DMS 273 (cell line): ENCODE results near the gene TRIB2.
A peak's percentile ranks its signal among the peaks of the same experiment; 100 is the strongest.
"Not testable (repeated sequence)": the region's sequence is repeated elsewhere in the genome, so short reads cannot be mapped to it uniquely, and the experiment has no call there.

Experiments
- DNase-seq: peaks from one replicate; lab custom pipeline; 2025; ENCODE audit not compliant: unreplicated experiment; lab: John Stamatoyannopoulos, UW

TRIB2 gene

DNA sequence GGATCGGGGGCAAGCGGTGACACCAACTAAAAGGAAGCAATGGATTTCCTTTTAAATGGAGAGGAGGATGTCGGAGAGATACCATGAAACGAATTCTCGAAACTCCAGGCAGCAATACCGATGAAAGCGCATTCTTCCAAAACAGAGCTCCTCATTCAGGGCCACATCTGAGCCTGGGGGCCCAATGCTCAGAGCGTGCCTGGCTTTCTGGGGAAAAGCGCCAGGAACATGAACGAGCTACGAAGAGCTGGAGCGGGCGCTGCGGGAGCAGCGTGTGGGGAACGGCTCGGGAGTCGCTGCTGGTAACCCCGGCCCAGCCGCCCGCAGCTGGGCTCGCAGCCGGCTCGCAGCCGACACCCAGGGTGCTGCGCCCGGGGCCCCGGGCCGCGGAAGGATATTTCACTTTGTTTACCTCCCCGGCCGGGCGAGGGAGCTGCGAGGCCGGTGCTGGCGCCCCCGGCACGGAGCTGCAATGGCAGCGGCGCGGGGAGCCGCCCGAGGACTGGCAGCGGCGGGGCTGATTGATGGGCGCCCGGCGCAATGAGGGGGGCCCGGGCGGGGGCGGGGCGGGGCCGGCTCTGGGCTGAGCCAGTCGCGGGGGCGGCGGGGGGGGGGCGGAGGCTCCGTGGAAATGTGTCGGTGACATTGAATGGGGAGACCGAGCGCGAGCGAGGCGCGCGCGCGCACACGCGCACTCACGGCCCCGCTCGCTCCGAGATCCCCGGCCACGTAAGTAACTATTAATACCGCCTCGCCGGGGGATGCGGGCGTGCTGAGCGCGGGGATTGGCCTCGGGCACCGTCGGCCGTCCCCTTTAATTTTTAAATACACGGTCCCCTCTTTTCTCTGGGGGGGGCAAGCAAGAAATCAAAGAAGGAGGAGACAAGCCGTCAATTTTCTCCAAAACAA lies at the start of gene TRIB2:
Gene TRIB2 (plus strand): TSS at position 655 of the 909 bp plus-strand sequence. CDS start 1,372 bp downstream, outside the sequence.
- DNase-seq: peak; percentile 94

- no peak for DNase-seq
Measured at GRCh38 chr2:12669036-12669435, 47.7 kb upstream of the TRIB2 start.

DNA sequence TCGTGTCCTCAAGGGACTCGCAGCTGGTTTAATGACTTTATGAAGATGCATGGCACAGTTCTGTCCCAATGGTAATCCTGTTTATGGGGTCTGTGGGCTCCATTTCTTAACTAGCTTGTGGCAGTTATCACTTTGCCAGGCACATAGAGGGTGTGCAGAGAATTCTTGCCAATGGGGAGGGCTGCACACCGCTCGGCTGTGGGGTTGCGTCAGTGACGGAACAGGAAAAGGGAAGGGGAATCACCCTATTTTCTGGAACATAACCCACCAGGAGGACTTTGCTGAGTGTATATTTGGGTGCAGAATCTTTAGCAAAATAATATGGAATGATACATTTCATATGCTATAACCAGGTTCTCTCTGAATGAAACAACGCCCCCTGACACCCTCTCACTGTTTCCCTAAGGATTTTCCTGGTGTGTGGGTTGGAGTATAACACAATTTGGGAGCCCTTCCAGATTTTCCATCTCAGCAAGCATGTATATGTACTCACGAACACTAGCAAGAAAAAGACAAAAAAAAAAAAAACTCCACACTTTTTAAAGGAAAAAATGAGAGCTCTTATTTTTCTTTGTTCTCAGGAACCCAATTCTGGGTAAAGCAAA lies 43.9 kb upstream of the TRIB2 start:
- DNase-seq: no peak

DNA sequence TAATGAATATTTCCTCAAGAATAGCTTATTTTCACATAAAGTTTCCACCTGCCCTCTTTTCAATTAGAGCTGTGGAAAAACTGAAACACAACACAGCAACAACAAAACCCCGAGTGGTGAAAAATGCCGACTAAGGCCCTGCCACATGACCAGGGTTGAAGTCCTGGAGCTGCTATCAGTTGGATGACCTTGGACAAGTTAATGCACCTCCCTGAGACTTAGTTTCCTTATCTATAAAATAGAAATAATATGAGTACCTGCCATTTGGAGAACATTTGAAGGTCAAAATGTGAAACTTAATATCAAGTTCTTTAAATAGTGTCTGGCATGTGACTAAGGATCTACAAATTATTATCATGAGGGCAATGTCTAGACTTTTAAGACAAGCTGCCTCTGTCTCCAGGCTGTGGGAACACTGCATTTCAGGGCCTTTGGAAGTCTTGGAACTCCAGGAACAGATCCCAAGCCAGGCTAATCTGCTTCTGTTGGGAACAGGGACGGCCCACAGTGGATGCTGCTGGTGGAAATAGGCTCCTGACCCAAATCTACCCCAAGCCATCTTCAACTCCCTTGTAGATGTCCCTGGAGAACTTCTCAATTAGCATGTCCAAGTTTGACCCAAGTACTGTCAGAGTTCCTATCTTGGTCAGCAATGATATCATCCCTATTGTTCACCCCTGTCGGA lies 42.0 kb upstream of the TRIB2 start:
- no peak for DNase-seq

DNA sequence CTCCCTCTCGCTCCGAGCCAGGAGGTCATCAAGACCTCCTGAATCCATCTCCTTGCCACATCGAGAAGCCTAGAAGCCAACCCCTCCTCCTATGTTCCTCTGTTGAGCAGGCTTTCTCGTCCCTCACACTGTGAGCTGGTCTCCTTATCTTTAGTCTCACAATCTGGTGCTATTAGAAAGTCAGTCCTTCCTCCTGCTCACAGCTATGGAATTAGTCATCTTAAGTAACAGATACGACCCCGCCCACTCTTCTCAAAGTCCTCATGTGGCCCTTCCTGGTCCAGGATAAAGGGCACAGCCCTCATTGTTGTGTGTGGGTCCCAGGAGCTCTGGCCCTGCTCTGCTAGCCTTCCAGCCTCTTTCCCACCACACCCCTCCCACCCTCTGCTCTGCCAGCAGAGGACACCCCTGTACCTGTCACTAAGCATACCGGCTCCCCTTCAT lies 41.4 kb upstream of the TRIB2 start:
- no peak for DNase-seq

- DNase-seq: no peak
Measured at GRCh38 chr2:12675801-12676200, 40.9 kb upstream of the TRIB2 start.

DNA sequence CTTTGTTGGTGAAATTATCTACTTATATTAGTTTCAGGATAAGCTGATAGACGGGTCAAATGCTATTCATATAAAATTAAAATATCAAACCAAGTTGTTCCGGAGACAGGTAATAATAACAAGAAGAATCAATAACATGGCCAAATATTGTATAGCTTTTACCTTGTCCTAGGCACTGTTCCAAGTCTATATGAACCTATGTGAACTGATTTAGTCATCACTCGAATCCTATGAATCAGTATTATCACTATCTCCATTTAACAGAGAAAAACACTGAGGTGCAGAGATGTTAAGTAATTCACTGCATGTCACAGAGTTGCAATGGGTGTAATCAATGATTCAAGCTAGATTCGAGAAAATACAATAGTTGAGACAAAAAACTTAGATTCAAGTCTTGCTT lies 40.0 kb upstream of the TRIB2 start:
- no peak for DNase-seq

DNA sequence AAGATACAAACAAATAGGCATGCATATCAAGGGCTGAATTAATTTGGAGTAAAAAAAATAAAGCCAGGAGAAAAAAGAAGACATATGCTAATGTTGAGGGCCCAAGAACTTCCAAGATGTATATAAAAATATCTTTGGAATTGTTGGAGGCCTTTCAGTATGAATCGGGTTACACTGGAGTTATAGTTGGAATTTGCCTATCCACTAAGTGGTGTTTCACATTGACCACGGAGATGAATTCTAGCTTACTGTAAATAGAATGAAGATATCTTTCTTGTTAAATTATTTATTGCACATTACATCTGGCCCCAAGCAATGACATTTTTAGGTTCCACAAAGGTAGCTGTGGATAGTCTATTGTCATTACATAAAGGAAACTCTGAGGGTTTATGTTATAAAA lies 38.5 kb upstream of the TRIB2 start:
- DNase-seq: no peak

- no peak for DNase-seq
Measured at GRCh38 chr2:12679550-12680072, 37.1 kb upstream of the TRIB2 start.

DNA sequence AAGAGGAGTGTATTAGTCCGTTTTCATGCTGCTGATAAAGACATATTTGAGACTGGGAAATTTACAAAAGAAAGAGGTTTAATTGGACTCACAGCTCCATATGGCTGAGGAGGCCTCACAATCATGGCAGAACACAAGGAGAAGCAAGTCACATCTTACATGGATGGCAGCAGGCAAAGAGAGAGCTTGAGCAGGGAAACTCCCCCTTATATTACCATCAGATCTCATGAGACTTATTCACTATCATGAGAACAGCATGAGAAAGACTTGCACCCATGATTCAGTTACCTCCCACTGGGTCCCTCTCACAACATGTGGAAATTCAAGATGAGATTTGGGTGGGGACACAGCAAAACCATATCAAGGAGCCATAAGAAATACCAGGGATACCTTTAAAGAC lies 36.6 kb upstream of the TRIB2 start:
- DNase-seq: not testable (repeated sequence)

GRCh38 chr2:12682017-12682416 lies 34.7 kb upstream of the TRIB2 start:
- no peak for DNase-seq

- no peak for DNase-seq
Measured at GRCh38 chr2:12683457-12684100, 33.2 kb upstream of the TRIB2 start.

DNA sequence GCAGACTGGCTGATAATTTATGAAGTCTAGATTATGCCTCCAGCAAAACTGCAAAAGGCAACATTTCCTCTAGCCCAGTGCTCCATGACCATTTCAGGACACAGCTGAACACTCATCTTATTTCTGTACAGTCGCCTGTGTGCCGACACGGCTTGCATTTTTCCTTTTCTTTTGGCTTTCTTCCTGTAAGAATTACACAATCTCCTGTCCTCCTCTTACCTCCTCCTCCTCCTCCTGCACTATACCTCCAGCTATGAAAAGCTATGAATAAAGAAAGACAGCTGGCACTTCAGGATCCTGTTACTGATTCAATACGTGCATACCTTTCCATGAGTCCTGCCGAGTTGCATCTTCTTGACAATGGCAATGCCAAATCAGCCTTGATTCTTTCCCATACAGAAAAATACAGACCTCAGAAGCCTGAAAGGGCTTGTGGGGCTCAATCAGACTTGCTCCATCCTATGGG lies 32.2 kb upstream of the TRIB2 start:
- peak; percentile 7 for DNase-seq

DNA sequence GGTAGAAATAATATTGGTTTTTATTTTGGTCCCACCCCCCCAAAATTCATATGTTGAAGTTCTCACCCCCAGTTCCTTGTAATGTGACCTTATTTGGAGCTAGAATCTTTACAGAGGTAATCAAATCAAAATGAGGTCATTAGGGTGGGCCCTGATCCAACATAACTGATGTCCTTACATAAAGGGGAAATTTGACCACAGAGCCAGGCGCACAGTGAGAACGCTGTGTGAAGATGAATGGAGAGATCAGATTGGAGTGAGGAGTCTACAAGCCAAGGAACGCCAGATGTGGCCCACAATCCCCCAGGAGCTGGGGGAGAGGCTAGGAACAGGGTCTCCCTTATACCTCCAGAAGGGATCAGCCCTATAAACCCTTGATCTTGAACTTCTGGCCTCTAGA lies 31.6 kb upstream of the TRIB2 start:
- DNase-seq: peak; percentile 22

DNA sequence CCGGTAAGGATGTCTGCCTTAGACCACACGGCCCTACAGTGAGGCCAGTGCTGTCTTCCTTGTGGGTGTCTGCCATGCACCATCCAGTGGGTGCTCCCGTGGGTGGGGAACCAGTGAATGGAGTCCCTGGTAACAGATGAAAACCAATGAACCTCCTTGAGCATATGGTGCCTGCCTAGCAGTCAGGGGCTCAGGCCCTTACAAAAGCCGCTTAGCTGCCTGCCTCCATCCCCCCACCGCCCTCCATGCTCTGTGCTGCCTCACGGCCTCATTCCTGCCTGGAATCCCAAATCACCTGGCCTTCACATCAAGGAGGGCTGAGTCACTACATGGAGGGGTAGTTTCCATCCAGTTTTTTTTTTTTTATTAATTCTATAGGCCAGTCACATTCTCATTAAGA lies 30.8 kb upstream of the TRIB2 start:
- no peak for DNase-seq

DNA sequence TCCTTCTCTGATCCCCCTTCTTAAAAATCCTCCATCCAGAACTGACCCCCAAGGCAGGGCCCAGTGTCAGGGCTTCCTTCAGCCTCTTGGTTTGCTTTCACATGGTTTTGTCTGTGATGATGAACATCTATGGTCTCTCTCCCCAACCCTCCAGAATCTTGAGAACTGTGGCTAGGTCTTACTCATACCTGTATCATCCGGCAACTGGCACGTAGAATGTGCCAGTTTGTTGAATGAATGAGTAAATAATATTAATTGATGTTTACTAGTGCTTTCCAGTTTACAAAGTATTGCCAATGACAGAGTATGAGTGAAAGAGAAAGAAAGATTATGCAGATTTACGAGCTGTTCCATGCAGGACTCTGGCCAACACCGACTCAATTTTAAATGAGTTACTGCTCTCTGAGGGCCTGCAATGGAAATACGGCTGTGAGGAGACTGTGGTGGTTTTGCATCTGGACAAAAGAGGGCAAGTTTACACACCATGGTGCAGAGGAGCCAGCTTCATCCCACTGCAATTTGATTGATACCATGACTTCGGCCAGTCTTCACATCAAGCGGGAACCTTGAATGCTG lies 29.9 kb upstream of the TRIB2 start:
- no peak for DNase-seq

GRCh38 chr2:12688091-12688490 lies 28.6 kb upstream of the TRIB2 start:
- DNase-seq: no peak

GRCh38 chr2:12688893-12689292 lies 27.8 kb upstream of the TRIB2 start:
- DNase-seq: no peak

GRCh38 chr2:12693509-12693908 lies 23.2 kb upstream of the TRIB2 start:
- no peak for DNase-seq

DNA sequence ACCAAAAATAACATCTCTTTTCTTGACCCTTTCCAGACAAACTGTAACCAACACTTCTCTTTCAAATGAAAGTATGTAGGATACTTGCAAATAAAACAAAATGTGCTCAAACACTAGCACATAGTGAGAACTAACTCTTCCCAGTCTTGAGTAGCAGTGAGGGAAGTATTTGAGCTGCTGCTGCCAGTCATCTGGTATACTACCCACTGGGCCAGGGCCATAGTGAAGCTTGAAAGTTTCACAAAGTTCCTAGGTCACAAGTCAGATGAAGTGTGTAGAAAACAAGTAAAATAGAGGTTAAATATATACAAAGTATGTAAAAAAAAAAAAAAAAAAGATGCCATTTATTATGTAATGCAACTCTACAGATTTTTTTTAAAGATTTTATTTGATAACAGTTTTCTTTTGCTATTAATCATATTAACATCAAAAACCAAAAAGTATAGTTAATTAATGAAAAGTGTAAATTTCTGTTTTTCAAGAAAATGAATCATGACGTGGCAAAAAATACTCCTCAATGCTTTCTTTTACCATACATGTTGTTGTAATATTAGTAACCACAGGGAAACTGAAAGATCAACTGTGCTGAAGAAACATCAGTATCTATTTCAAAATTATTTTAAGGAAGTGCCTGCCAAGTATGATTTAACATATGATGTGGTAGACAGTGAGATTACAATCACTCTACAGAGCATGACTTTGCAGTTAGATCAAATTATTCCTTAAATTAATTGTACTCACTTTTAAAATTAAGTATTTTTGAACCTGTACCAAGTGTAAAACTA lies 21.6 kb upstream of the TRIB2 start:
- no peak for DNase-seq
